Measurements from ENCODE around the gene HDX.
"Not testable (repeated sequence)": the region's sequence is repeated elsewhere in the genome, so short reads cannot be mapped to it uniquely, and the experiment has no call there.

The HDX gene

GRCh38 chrX:84339507-84340364 lies 162.5 kb downstream of the HDX start:
- peak; percentile 16 for DNase-seq (ENCODE audit: low spot score)

GRCh38 chrX:84336646-84337045 lies 165.6 kb downstream of the HDX start:
- DNase-seq (ENCODE audit: low spot score), result no peak

GRCh38 chrX:84335121-84335520 lies 167.1 kb downstream of the HDX start:
- DNase-seq (ENCODE audit: low spot score), result no peak

DNA sequence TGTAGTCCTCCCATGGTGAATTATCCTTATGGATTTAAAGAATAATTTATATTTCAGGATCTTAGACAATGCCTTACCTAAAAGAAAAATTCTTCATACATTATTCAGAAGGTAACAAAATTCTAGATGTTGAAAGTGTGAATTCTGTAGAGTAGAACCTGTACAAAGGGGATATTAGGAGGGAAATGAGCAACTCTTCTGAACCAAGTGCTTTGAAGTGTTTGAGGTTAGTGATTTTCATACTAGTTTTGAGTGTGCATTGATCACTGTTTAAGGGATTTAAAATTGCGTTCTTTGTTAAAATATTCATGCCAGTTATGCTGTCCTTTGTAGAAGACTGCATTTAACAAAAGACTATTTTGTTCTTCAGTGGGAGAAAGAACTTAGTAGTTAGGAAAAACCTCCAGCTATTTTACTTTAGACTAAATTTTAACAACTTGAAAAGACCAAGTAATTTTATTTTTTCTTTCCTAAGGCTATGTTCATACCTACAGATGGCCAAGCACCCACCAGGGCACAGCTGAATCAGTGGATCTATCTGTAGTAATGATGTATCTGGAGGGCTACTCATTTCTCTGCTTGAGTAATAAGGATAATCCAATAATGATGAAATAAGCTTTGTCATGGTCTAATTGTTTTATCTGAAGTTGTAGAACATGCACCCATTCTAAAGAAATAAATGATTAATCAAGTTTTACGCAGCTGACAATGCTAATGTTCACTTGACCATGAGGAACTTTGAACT lies 180.0 kb downstream of the HDX start:
- DNase-seq (ENCODE audit: low spot score), result no peak

DNA sequence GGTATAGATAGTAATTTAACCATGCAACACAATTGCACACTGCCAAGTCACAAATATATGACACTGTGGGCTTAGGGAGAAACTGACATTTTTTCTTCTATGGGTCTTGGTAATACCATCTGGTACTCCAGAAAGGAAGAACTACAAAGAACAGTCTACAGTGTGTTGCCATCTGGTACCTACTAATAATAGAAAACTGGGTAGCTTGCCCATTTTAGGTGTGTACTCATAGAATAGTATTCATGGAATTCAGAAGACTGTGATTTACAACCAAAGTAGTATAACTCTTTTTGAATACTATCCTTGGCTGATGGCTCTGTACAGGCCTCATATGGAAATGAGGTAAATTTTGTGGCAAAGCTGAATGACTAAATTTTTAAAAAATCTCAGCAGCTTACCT lies 181.6 kb downstream of the HDX start:
- DNase-seq (ENCODE audit: low spot score), result no peak

DNA sequence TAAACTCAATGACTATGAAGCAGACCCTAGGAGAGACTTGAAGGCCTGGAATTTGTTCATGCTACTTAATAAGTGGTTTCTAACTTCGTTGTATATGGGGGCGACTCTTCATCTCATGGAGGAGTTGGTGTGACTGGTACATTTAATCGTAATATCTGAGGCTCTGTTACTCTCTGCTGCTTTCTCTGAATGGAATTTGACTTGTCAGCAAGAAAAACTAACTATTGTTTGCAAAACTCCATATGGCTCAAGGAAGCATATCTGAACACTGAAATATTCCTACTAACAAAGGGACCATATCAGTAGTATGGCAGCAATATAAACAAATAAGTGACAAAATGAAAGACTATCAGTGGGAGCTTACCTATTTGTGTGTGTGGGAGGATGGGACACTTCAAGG lies 182.2 kb downstream of the HDX start:
- DNase-seq (ENCODE audit: low spot score), result no peak

DNA sequence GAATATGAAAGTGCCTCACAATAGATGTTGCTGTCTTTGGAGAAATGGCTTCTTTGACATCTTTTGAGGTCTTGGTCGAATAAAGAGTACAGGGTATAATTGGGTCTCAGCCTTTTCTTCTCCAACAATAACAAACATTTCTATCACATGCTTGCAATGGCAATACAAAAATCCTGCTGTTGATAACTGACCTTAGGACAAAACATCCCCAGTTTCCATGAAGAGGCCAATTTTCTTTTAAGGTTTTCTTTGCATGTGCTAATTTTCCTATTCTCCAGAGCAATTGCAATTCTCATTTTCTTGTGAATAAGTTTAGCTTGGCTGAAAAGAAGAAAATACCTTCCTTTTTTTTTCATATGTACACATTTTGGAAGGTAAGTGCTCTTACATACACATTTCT lies 183.6 kb downstream of the HDX start:
- no peak for DNase-seq (ENCODE audit: low spot score)

DNA sequence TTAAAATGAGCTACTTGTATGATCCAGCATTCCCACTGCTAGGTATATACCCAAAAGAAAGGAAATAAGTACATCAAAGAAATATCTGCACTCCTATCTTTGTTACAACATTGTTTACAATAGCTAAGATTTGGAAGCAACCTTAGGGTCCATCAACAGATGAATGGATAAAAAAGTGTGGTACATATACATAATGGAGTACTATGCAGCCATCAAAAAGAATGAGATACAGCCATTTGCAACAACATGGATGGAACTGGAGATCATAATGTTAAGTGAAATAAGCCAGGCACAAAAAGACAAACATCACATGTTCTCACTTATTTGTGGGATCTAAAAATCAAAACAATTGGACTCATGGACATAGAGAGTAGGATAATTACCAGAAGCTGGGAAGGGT lies 186.3 kb downstream of the HDX start:
- DNase-seq (ENCODE audit: low spot score), result not testable (repeated sequence)
